Kidney (tissue), 14 donors: ENCODE measurements around the gene FMOD. TPM values are rescaled to one million over a fixed set of nuclear protein-coding genes. Genes with fewer than 3 reads are reported as not detected.

Experiments
- DNase-seq, 5 donors: peaks; one replicate each; pipeline ENCODE4 v3.0.0-alpha.2; 2013 to 2020
- FAIRE-seq: peaks from 2 replicates; lab custom pipeline; 2012; peaks lifted over from hg19 to GRCh38; lab: Jason Lieb, UNC
- H3K27ac ChIP-seq, 2 donors: one replicate each; pipeline ENCODE4 v1.7.0; 2013; ENCODE audit warnings: low read depth in 2 of 2, low read length in 2 of 2, inconsistent platforms in 1 of 2
- H3K27me3 ChIP-seq: one replicate; pipeline ENCODE4 v1.7.1; 2013; ENCODE audit warnings: low read length, inconsistent platforms; ENCODE audit not compliant: control insufficient read depth, insufficient read depth
- H3K36me3 ChIP-seq, 3 donors: one replicate each; pipeline versions ENCODE4 v1.7.0 to v1.7.1; 2013; ENCODE audit warnings: low read length in 3 of 3, control low read depth in 1 of 3, inconsistent platforms in 1 of 3; ENCODE audit not compliant: insufficient read depth in 3 of 3, control insufficient read depth in 2 of 3
- H3K4me1 ChIP-seq, 3 donors: one replicate each; pipeline versions ENCODE4 v1.7.0 to v1.7.1; 2013; ENCODE audit warnings: low read length in 3 of 3, inconsistent platforms in 1 of 3, low read depth in 1 of 3; ENCODE audit not compliant: control insufficient read depth in 2 of 3, insufficient read depth in 2 of 3
- H3K4me3 ChIP-seq, 3 donors: one replicate each; pipeline versions ENCODE4 v1.7.0 to v1.8.1; 2013; ENCODE audit warnings: low read length in 3 of 3, control low read depth in 1 of 3, inconsistent platforms in 1 of 3
- H3K9ac ChIP-seq, 3 donors: one replicate each; pipeline versions ENCODE4 v1.7.0 to v1.7.1; 2013; ENCODE audit warnings: low read length in 3 of 3, control low read depth in 1 of 3, inconsistent platforms in 1 of 3
- H3K9me3 ChIP-seq, 3 donors: one replicate each; pipeline versions ENCODE4 v1.7.0 to v1.7.1; 2013; ENCODE audit warnings: low read length in 3 of 3, control low read depth in 1 of 3, inconsistent platforms in 1 of 3; ENCODE audit not compliant: control insufficient read depth in 2 of 3, insufficient read depth in 1 of 3
- CTCF ChIP-seq: IDR thresholded peaks from 3 replicates; pipeline ENCODE4 v1.5.1; 2012; ENCODE audit warnings: mild to moderate bottlenecking, moderate library complexity, borderline replicate concordance; ENCODE audit not compliant: insufficient read depth; ENCODE audit errors: extremely low read depth
- intact Hi-C: fragments of 100-400 bp; cut with DNase I; formaldehyde crosslinking; loops from one replicate; pipeline ENCODE4 v1.11.1; 2022
- polyA plus RNA-seq: library from polyadenylated mRNA; stranded (reverse); fragments of 350-450 nt; fragmentation: Illumina TruSeq; extraction: RNeasy Lipid Tissue Mini Kit (QIAGEN cat#74804); gene quantifications from one replicate; pipeline ENCODE4 v1.2.3, GENCODE V29; 2014; ENCODE audit warnings: low read depth, low replicate concordance; ENCODE audit not compliant: insufficient read depth
- total RNA-seq: library from RNA; stranded (reverse); fragmentation: NEBNext Ultra II Directional; extraction: Animal tissue kit (Norgen Biotek cat#: 25700); gene quantifications from one replicate; pipeline ENCODE4 v1.2.1, GENCODE V29; 2021
- donor health status: control.
- donor health status: control.
- donor health status: control.
- donor health status: control.
- donor health status: control.
- donor health status: DM: yes; HTN: yes; CAD: no.
- donor health status: Normal renal cell carcinoma (clear cell type).

The FMOD gene
- total and polyA plus RNA-seq, 2 donors from 2014 or later = 7.0 to 22.3 TPM

GRCh38 chr1:203349166-203349565 is 1.8 kb downstream of the FMOD start:
- DNase-seq (no peak), FAIRE-seq (no peak)
- intact Hi-C loops = no loop called here
- Histone ChIP-seq H3K36me3 (no peaks in the 10 kb centered on the region), H3K9ac (no peak overlapping the region), H3K4me1 (peaks cover 0 to 3% (median 0%) of the 10 kb centered on the region in 3 donors), H3K27me3 (no peaks in the 10 kb centered on the region), H3K27ac (no peak overlapping the region), H3K4me3 (no peak overlapping the region), H3K9me3 (no peaks in the 10 kb centered on the region)
- TF ChIP-seq CTCF = no peak

- intact Hi-C loops = no loop called here
- no peak overlapping the region for H3K27ac ChIP-seq
Measured at GRCh38 chr1:203346769-203347102, 4.2 kb downstream of the FMOD start.

GRCh38 chr1:203346060-203346768 is 4.7 kb downstream of the FMOD start:
- intact Hi-C loops = no loop called here
- Histone ChIP-seq H3K36me3 (no peaks in the 10 kb centered on the region), H3K27me3 (no peaks in the 10 kb centered on the region), H3K9me3 (no peaks in the 10 kb centered on the region), H3K4me1 (no peaks in the 10 kb centered on the region), H3K4me3 (no peak overlapping the region), H3K9ac (no peak overlapping the region), H3K27ac (no peak overlapping the region)
- peak in 3 of 5 donors; percentile 24 to 65 (median 46) for DNase-seq
- FAIRE-seq = no peak
- no peak for TF ChIP-seq CTCF

More at GRCh38 chr1:203346769-203347102, 4.2 kb downstream of the FMOD start:
- FAIRE-seq (no peak), DNase-seq (no peak)
- no peaks in the 10 kb centered on the region for H3K36me3 ChIP-seq
- H3K4me3 ChIP-seq = no peak overlapping the region
- no peak for TF ChIP-seq CTCF
- no peaks in the 10 kb centered on the region for H3K9me3 ChIP-seq
- H3K4me1 ChIP-seq = peaks cover 0 to 3% (median 0%) of the 10 kb centered on the region in 3 donors
- H3K9ac ChIP-seq = no peak overlapping the region
- H3K27me3 ChIP-seq = no peaks in the 10 kb centered on the region
